GM21526 (cell line): ENCODE data around the gene DNAI7.

ENCODE experiments used
- ATAC-seq: cut with Tn5 transposase; IDR thresholded peaks from one replicate; pipeline ENCODE4 v1.9.1; 2021; ENCODE audit warnings: moderate library complexity; ENCODE audit not compliant: unreplicated experiment, low FRiP score

Gene DNAI7

GRCh38 chr12:25195056-25195971 is at the start of gene DNAI7, which contains the start of gene ETFRF1:
Gene DNAI7 (minus strand): TSS chr12:25195160. CDS start chr12:25195078, 82 bp downstream.
Gene ETFRF1 (plus strand): TSS chr12:25195237. CDS start chr12:25203957, 8,720 bp downstream.
- ATAC-seq, result peak; percentile 92

GRCh38 chr12:25243680-25243990 is 48.7 kb upstream of the DNAI7 start:
- no peak for ATAC-seq

- ATAC-seq, result no peak
Observed at GRCh38 chr12:25242981-25243679, 48.2 kb upstream of the DNAI7 start.

- no peak for ATAC-seq
Observed at GRCh38 chr12:25241167-25242020, 46.4 kb upstream of the DNAI7 start.

GRCh38 chr12:25236626-25237025 is 41.7 kb upstream of the DNAI7 start:
- no peak for ATAC-seq

- no peak for ATAC-seq
Observed at GRCh38 chr12:25236190-25236589, 41.2 kb upstream of the DNAI7 start.

- no peak for ATAC-seq
Observed at GRCh38 chr12:25213338-25213737, 18.4 kb upstream of the DNAI7 start.

GRCh38 chr12:25208554-25208953 is 13.6 kb upstream of the DNAI7 start:
- no peak for ATAC-seq

GRCh38 chr12:25207846-25208245 is 12.9 kb upstream of the DNAI7 start:
- ATAC-seq, result no peak

GRCh38 chr12:25207411-25207810 is 12.5 kb upstream of the DNAI7 start:
- ATAC-seq, result no peak

- ATAC-seq, result no peak
Observed at GRCh38 chr12:25202137-25202536, 7.2 kb upstream of the DNAI7 start.

GRCh38 chr12:25200703-25201102 is 5.7 kb upstream of the DNAI7 start:
- ATAC-seq, result no peak

- no peak for ATAC-seq
Observed at GRCh38 chr12:25197608-25198007, 2.6 kb upstream of the DNAI7 start.

- peak; percentile 27 for ATAC-seq
Observed at GRCh38 chr12:25194722-25195055, 271 bp downstream of the DNAI7 start.

- no peak for ATAC-seq
Observed at GRCh38 chr12:25194214-25194613, 746 bp downstream of the DNAI7 start.

GRCh38 chr12:25190793-25191192 is 4.2 kb downstream of the DNAI7 start:
- ATAC-seq, result no peak

GRCh38 chr12:25189656-25190055 is 5.3 kb downstream of the DNAI7 start:
- ATAC-seq, result no peak

GRCh38 chr12:25187781-25188180 is 7.2 kb downstream of the DNAI7 start:
- no peak for ATAC-seq

GRCh38 chr12:25186788-25187402 is 8.1 kb downstream of the DNAI7 start:
- ATAC-seq, result peak; percentile 77

GRCh38 chr12:25186038-25186787 is 8.7 kb downstream of the DNAI7 start:
- ATAC-seq, result peak; percentile 59
